Activated CD8-positive, alpha-beta T cell treated with anti-CD3 and anti-CD28 coated beads for 36 hours (primary cell): ENCODE measurements around the gene TRIO. TPM values are rescaled to one million over a fixed set of nuclear protein-coding genes. Genes with fewer than 3 reads are reported as not detected.
"Not testable (repeated sequence)": the region's sequence is repeated elsewhere in the genome, so short reads cannot be mapped to it uniquely, and the experiment has no call there.

Experiments
- ATAC-seq: fragments of 200-7000 bp; cut with Tn5 transposase; one replicate; pipeline ENCODE4 v1.10.0; 2021; ENCODE audit warnings: mild to moderate bottlenecking, moderate library complexity
- CTCF ChIA-PET: fragments of 350-600 bp; sonication (Branson Sonifier 250); formaldehyde crosslinking; loops from one replicate; lab custom pipeline; 2021; ENCODE audit warnings: antibody characterized with exemption; lab: Charles Lee
- POLR2A ChIA-PET: fragments of 350-600 bp; sonication (Branson Sonifier 250); formaldehyde crosslinking; loops from one replicate; lab custom pipeline; 2021; ENCODE audit warnings: antibody characterized with exemption; lab: Charles Lee
- DNase-seq: peaks from one replicate; pipeline ENCODE4 v3.0.0-alpha.2; 2020
- H3K27ac Mint-ChIP-seq: one replicate; pipeline ENCODE4 v1.8.0; 2021; ENCODE audit warnings: mild to moderate bottlenecking, mixed read lengths
- H3K27me3 Mint-ChIP-seq: one replicate; pipeline ENCODE4 v1.8.0; 2021; ENCODE audit warnings: mixed read lengths
- H3K36me3 Mint-ChIP-seq: one replicate; pipeline ENCODE4 v1.8.0; 2021; ENCODE audit warnings: low read depth, mixed read lengths
- H3K4me1 Mint-ChIP-seq: one replicate; pipeline ENCODE4 v1.8.0; 2021; ENCODE audit warnings: low read depth, mixed read lengths
- H3K4me3 Mint-ChIP-seq: one replicate; pipeline ENCODE4 v1.8.0; 2021; ENCODE audit warnings: mild to moderate bottlenecking, moderate library complexity, mixed read lengths
- H3K9me3 Mint-ChIP-seq: one replicate; pipeline ENCODE4 v1.8.0; 2021; ENCODE audit warnings: mixed read lengths
- intact Hi-C: fragments of 100-400 bp; cut with micrococcal nuclease; formaldehyde crosslinking; loops from one replicate; pipeline ENCODE4 v1.10.0; 2022
- total RNA-seq, 2 experiments: library from RNA; stranded (reverse); gene quantifications; one replicate each; pipeline ENCODE4 v1.2.3, GENCODE V29; 2021
- TF ChIP-seq, protein P1 (sequence below): fragments of 200-600 bp; IDR thresholded peaks from one replicate; pipeline ENCODE4 v1.8.0; 2022; ENCODE audit warnings: antibody characterized with exemption, mild to moderate bottlenecking

Gene TRIO
- total RNA-seq, 2 experiments from 2014 or later = 11.4 to 11.5 TPM

- no peak for ATAC-seq
- no peak overlapping the region for H3K4me3 Mint-ChIP-seq
These were observed 243.9 kb downstream of the TRIO start for GRCh38 chr5:14386884-14387624.

GRCh38 chr5:14388741-14389140 lies 245.6 kb downstream of the TRIO start:
- H3K9me3 Mint-ChIP-seq = no peaks in the 10 kb centered on the region
- no peak overlapping the region for H3K27ac Mint-ChIP-seq
- TF ChIP-seq, protein P1, sequence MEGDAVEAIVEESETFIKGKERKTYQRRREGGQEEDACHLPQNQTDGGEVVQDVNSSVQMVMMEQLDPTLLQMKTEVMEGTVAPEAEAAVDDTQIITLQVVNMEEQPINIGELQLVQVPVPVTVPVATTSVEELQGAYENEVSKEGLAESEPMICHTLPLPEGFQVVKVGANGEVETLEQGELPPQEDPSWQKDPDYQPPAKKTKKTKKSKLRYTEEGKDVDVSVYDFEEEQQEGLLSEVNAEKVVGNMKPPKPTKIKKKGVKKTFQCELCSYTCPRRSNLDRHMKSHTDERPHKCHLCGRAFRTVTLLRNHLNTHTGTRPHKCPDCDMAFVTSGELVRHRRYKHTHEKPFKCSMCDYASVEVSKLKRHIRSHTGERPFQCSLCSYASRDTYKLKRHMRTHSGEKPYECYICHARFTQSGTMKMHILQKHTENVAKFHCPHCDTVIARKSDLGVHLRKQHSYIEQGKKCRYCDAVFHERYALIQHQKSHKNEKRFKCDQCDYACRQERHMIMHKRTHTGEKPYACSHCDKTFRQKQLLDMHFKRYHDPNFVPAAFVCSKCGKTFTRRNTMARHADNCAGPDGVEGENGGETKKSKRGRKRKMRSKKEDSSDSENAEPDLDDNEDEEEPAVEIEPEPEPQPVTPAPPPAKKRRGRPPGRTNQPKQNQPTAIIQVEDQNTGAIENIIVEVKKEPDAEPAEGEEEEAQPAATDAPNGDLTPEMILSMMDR = no peak
- POLR2A ChIA-PET = interaction anchor here (0.6 to 1.4 kb wide), 3 partner anchors 19 to 33 kb away, joined by 3 to 6 read pairs (median 3); no protein-coding TSS in a partner anchor
- H3K4me1 Mint-ChIP-seq = peaks cover 9% of the 10 kb centered on the region
- H3K27me3 Mint-ChIP-seq = no peaks in the 10 kb centered on the region
- H3K4me3 Mint-ChIP-seq = no peak overlapping the region
- intact Hi-C loops = no loop called here
- ATAC-seq = no peak
- H3K36me3 Mint-ChIP-seq = peaks cover 2% of the 10 kb centered on the region
- CTCF ChIA-PET = interaction anchor here (3.7 kb wide), 2 partner anchors 11 to 260 kb away, joined by 20 to 22 read pairs; no protein-coding TSS in a partner anchor
- DNase-seq = no peak

More at GRCh38 chr5:14386884-14387624, 243.9 kb downstream of the TRIO start:
- no peaks in the 10 kb centered on the region for H3K27me3 Mint-ChIP-seq
- TF ChIP-seq, protein P1 = no peak
- CTCF ChIA-PET = interaction anchor here (0.7 to 3.5 kb wide), 9 partner anchors 8 to 262 kb away, joined by 3 to 20 read pairs (median 3); no protein-coding TSS in a partner anchor
- intact Hi-C loops = no loop called here
- no peaks in the 10 kb centered on the region for H3K9me3 Mint-ChIP-seq
- peaks cover 9% of the 10 kb centered on the region for H3K4me1 Mint-ChIP-seq
- H3K27ac Mint-ChIP-seq = no peak overlapping the region
- peaks cover 2% of the 10 kb centered on the region for H3K36me3 Mint-ChIP-seq
- POLR2A ChIA-PET = interaction anchor here (0.7 to 1.6 kb wide), 2 partner anchors 13 to 67 kb away, joined by 3 to 4 read pairs; no protein-coding TSS in a partner anchor
- DNase-seq = no peak

- intact Hi-C loops, H3K27ac Mint-ChIP-seq, H3K36me3 Mint-ChIP-seq, H3K27me3 Mint-ChIP-seq, ATAC-seq, POLR2A ChIA-PET, H3K9me3 Mint-ChIP-seq, DNase-seq, H3K4me3 Mint-ChIP-seq, H3K4me1 Mint-ChIP-seq: not testable (repeated sequence)
- CTCF ChIA-PET = interaction anchor here (9.7 kb wide), 1 partner anchor 257 kb away, joined by 121 read pairs; no protein-coding TSS in a partner anchor
These were observed 249.4 kb downstream of the TRIO start for GRCh38 chr5:14392552-14392951.

GRCh38 chr5:14394365-14394764 lies 251.2 kb downstream of the TRIO start:
- no peaks in the 10 kb centered on the region for H3K27me3 Mint-ChIP-seq
- intact Hi-C loops = no loop called here
- ATAC-seq = no peak
- DNase-seq = no peak
- H3K9me3 Mint-ChIP-seq = no peaks in the 10 kb centered on the region
- TF ChIP-seq, protein P1 = no peak
- peaks cover 2% of the 10 kb centered on the region for H3K36me3 Mint-ChIP-seq
- CTCF ChIA-PET = interaction anchor here (1.3 to 9.7 kb wide), 4 partner anchors 8 to 255 kb away, joined by 5 to 121 read pairs (median 7); no protein-coding TSS in a partner anchor
- peaks cover under 1% of the 10 kb centered on the region for H3K4me1 Mint-ChIP-seq
- H3K27ac Mint-ChIP-seq = no peak overlapping the region
- POLR2A ChIA-PET = no interaction called here
- H3K4me3 Mint-ChIP-seq = no peak overlapping the region

GRCh38 chr5:14395411-14395810 lies 252.3 kb downstream of the TRIO start:
- Mint-ChIP-seq H3K27me3 (no peaks in the 10 kb centered on the region), H3K4me1 (peaks cover 11% of the 10 kb centered on the region), H3K27ac (no peak overlapping the region), H3K9me3 (no peaks in the 10 kb centered on the region), H3K4me3 (no peak overlapping the region), H3K36me3 (peaks cover 2% of the 10 kb centered on the region)
- CTCF ChIA-PET = interaction anchor here (1.3 to 9.7 kb wide), 3 partner anchors 9 to 254 kb away, joined by 7 to 121 read pairs (median 7); no protein-coding TSS in a partner anchor
- intact Hi-C loops = loop anchor here (5.0 kb wide), 1 partner anchor 192 kb away; no protein-coding TSS in a partner anchor
- DNase-seq (no peak), ATAC-seq (no peak)
- POLR2A ChIA-PET = no interaction called here
- TF ChIP-seq, protein P1 = no peak
